ENCODE data around the gene C10orf95. TPM values are rescaled to one million over a fixed set of nuclear protein-coding genes. Genes with fewer than 3 reads are reported as not detected.
"Not testable (repeated sequence)": the region's sequence is repeated elsewhere in the genome, so short reads cannot be mapped to it uniquely, and the experiment has no call there.

The C10orf95 gene
- polyA plus RNA-seq (2011; rRNA removed) (0.09 and 0.12 TPM in 2 replicates), polyA plus RNA-seq (2017; fragmentation: RNase III; extraction: RNeasy Plus Mini Kit Qiagen cat#74134 plus additional on column Dnase treatment) (0.07 to 0.13 TPM (median 0.07 TPM) in 3 replicates), polyA minus RNA-seq (2011; rRNA and poly(A)+ RNA removed) (0.24 and 0.33 TPM in 2 replicates)
- polyA plus RNA-seq (2012; cell fraction: cytosol; rRNA removed), result 0.20 and 0.31 TPM in 2 replicates
- 0.13 and 0.16 TPM in 2 replicates for polyA plus RNA-seq (2012; cell fraction: nucleus; rRNA removed)

GRCh38 chr10:102451105-102451969 is at the start of gene C10orf95:
TSS of gene C10orf95 (minus strand) at chr10:102451543. CDS start at chr10:102451093, 450 bp downstream.
- peak within 1 kb of the TSS; percentile 97 for H3K4me3 ChIP-seq
- CTCF ChIA-PET, result interaction anchor here (1.0 to 3.7 kb wide), 15 partner anchors 10 to 282 kb away, joined by 3 to 20 read pairs (median 6); partner anchors contain the start of gene CUEDC2
- WGBS (ENCODE audit: missing lambda C conversion rate), result 64% methylated on average over 25 of the region's 28 CpGs
- no peaks in the 10 kb centered on the region for H3K9me3 ChIP-seq
- no peak for TF ChIP-seq KDM5A (IDR thresholded peaks at IDR 0.05)
- no peak for TF ChIP-seq RNF2 (IDR thresholded peaks at IDR 0.05; ENCODE audit: borderline replicate concordance, low read depth)
- no peak for TF ChIP-seq HOXA7 (CRISPR knock-in tag; IDR thresholded peaks at IDR 0.05)
- TF ChIP-seq CBX2 (IDR thresholded peaks at IDR 0.05; ENCODE audit: borderline replicate concordance, low read depth), result no peak
- TF ChIP-seq ESRRA (IDR thresholded peaks at IDR 0.05; ENCODE audit: borderline replicate concordance, low read length), result no peak
- no peak for TF ChIP-seq POLR2A (IDR thresholded peaks at IDR 0.05; ENCODE audit: low read length)
- no peak for TF ChIP-seq CHD2 (IDR thresholded peaks at IDR 0.05; ENCODE audit: low read length, partially characterized antibody)
- no peak for TF ChIP-seq JUN (IDR thresholded peaks at IDR 0.05)
- peak within 1 kb of the TSS; percentile 87 for H3K4me2 ChIP-seq
- POLR2A ChIA-PET, result interaction anchor here (0.6 to 2.1 kb wide), 11 partner anchors 9 to 282 kb away, joined by 3 to 9 read pairs (median 4); partner anchors contain the start of gene CUEDC2
- DNase-seq (ENCODE audit: low read depth in 1 of 2, low spot score in 1 of 2), result no peak
- ATAC-seq, result peak in 1 of 2 experiments; percentile 5; a peak in 2 of 6 replicates
- H3K27ac ChIP-seq, result peak within 1 kb of the TSS; percentile 89 to 95
- no peak for FAIRE-seq
- peaks cover 54% of the 10 kb centered on the region for H3K4me1 ChIP-seq

- WGBS (ENCODE audit: missing lambda C conversion rate), result 94% methylated on average over 13 of the region's 13 CpGs
- H3K9me3 ChIP-seq; DNase-seq (ENCODE audit: low read depth in 1 of 2, low spot score in 1 of 2); H3K4me3 ChIP-seq; H3K27ac ChIP-seq; ATAC-seq; FAIRE-seq: not testable (repeated sequence)
- Histone ChIP-seq H3K4me2 (peak overlapping the region; percentile 81), H3K4me1 (peaks cover 17% of the 10 kb centered on the region; the same call in 2 of the 3 replicates)
- CTCF ChIA-PET, result interaction anchor here (0.5 to 5.8 kb wide), 9 partner anchors 15 to 269 kb away, joined by 3 to 87 read pairs (median 5); no protein-coding TSS in a partner anchor
- POLR2A ChIA-PET, result interaction anchor here (0.5 kb wide), 1 partner anchor 277 kb away, joined by 3 read pairs; no protein-coding TSS in a partner anchor
These were observed 49.3 kb upstream of the C10orf95 start for GRCh38 chr10:102500686-102501085.

- no peaks in the 10 kb centered on the region for H3K9me3 ChIP-seq
- no peak overlapping the region for H3K4me3 ChIP-seq
- no peak for TF ChIP-seq TP53 (CRISPR knock-in tag; IDR thresholded peaks at IDR 0.05)
- TF ChIP-seq EHMT2 (IDR thresholded peaks at IDR 0.05; ENCODE audit: low read depth), result no peak
- TF ChIP-seq ELK1 (IDR thresholded peaks at IDR 0.05; ENCODE audit: low read depth, low read length), result no peak
- no peak for TF ChIP-seq EHF (CRISPR knock-in tag; IDR thresholded peaks at IDR 0.05)
- TF ChIP-seq NFE2L2 (conservative IDR thresholded peaks at IDR 0.05; ENCODE audit: low read length), result no peak
- no peak for TF ChIP-seq ATOH8 (CRISPR knock-in tag; IDR thresholded peaks at IDR 0.05; ENCODE audit: low read depth)
- TF ChIP-seq HES2 (IDR thresholded peaks at IDR 0.05), result no peak
- TF ChIP-seq SMC3 (IDR thresholded peaks at IDR 0.05), result no peak
- WGBS (ENCODE audit: missing lambda C conversion rate), result 91% methylated on average over 3 of the region's 3 CpGs
- no peak overlapping the region for H3K27ac ChIP-seq
- CTCF ChIA-PET, result interaction anchor here (0.7 to 7.3 kb wide), 5 partner anchors 9 to 84 kb away, joined by 3 to 43 read pairs (median 8); no protein-coding TSS in a partner anchor
- H3K4me1 ChIP-seq, result peaks cover 12% of the 10 kb centered on the region; the same call in 2 of the 3 replicates
- POLR2A ChIA-PET, result no interaction called here
- no peak for ATAC-seq
- no peak for FAIRE-seq
- DNase-seq (ENCODE audit: low read depth in 1 of 2, low spot score in 1 of 2), result no peak
- H3K4me2 ChIP-seq, result no peak overlapping the region
These were observed 48.0 kb upstream of the C10orf95 start for GRCh38 chr10:102499356-102499755.

All from A549 (cell line).